Caco-2 (cell line): ENCODE data around the gene GLI3. TPM values are rescaled to one million over a fixed set of nuclear protein-coding genes. Genes with fewer than 3 reads are reported as not detected.

ENCODE experiments used
- BruUV-seq: library from RNA; stranded (reverse); fragments of 400-500 nt; replicated peaks from 2 replicates; lab custom pipeline; 2021; lab: Mats Ljungman, UMichigan
- CTCF ChIA-PET: fragments of 300-600 bp; sonication (Branson Sonifier 250); formaldehyde crosslinking; loops from one replicate; lab custom pipeline; 2022; ENCODE audit warnings: antibody characterized with exemption; lab: Charles Lee
- POLR2A ChIA-PET: fragments of 300-600 bp; sonication (Branson Sonifier 250); formaldehyde crosslinking; loops from one replicate; lab custom pipeline; 2022; ENCODE audit warnings: antibody characterized with exemption; lab: Charles Lee
- DNase-seq, 2 experiments: peaks; one replicate each; pipeline versions ENCODE4 v3.0.0 to v3.0.0-alpha.2; 2020 to 2022
- H3K27me3 ChIP-seq: replicated peaks from 2 replicates; pipeline ENCODE4 v1.6.0; 2011; ENCODE audit warnings: low read length; ENCODE audit not compliant: control insufficient read depth, insufficient read depth
- H3K36me3 ChIP-seq: 2 replicates; pipeline ENCODE4 v1.5.1; 2011; ENCODE audit warnings: low read length; ENCODE audit not compliant: control insufficient read depth, insufficient read depth
- H3K4me1 ChIP-seq: fragments of 250-450 bp; sonication (Bioruptor Pico); 2 replicates; pipeline ENCODE4 v1.5.1; 2020; ENCODE audit warnings: mild to moderate bottlenecking
- H3K4me3 ChIP-seq: 2 replicates; pipeline ENCODE4 v1.5.1; 2011; ENCODE audit warnings: low read depth, mild to moderate bottlenecking, control low read depth, low read length
- H3K9me3 ChIP-seq: fragments of 250-450 bp; sonication (Bioruptor Pico); 2 replicates; pipeline ENCODE4 v1.5.1; 2020; ENCODE audit warnings: mild to moderate bottlenecking, moderate library complexity
- H3K27ac Mint-ChIP-seq: one replicate; pipeline ENCODE4 v1.8.0; 2022; ENCODE audit warnings: mixed read lengths; ENCODE audit not compliant: unreplicated experiment
- H3K27me3 Mint-ChIP-seq: one replicate; pipeline ENCODE4 v1.8.0; 2022; ENCODE audit warnings: mixed read lengths; ENCODE audit not compliant: insufficient read depth, unreplicated experiment
- H3K36me3 Mint-ChIP-seq: one replicate; pipeline ENCODE4 v1.8.0; 2022; ENCODE audit warnings: mild to moderate bottlenecking, mixed read lengths; ENCODE audit not compliant: insufficient read depth, unreplicated experiment
- H3K4me1 Mint-ChIP-seq: one replicate; pipeline ENCODE4 v1.8.0; 2022; ENCODE audit warnings: low read depth, mixed read lengths; ENCODE audit not compliant: unreplicated experiment
- H3K4me3 Mint-ChIP-seq: one replicate; pipeline ENCODE4 v1.8.0; 2022; ENCODE audit warnings: mild to moderate bottlenecking, moderate library complexity, mixed read lengths; ENCODE audit not compliant: unreplicated experiment
- H3K9me3 Mint-ChIP-seq: one replicate; pipeline ENCODE4 v1.8.0; 2022; ENCODE audit warnings: mixed read lengths; ENCODE audit not compliant: unreplicated experiment
- intact Hi-C: fragments of 100-400 bp; cut with micrococcal nuclease; formaldehyde crosslinking; loops from one replicate; pipeline ENCODE4 v1.10.0; 2022; ENCODE audit not compliant: unreplicated experiment
- total RNA-seq: library from RNA; stranded (reverse); gene quantifications from 2 replicates; pipeline ENCODE4 v1.2.3, GENCODE V29; 2022
- TF ChIP-seq, protein P1 (sequence below), 2 experiments: fragments of 200-600 bp in 1 of 2; IDR thresholded peaks; 1 replicate in 1 of 2; 2 replicates in 1 of 2; pipeline versions ENCODE4 v1.5.1 to v1.8.0; 2011 to 2022; ENCODE audit warnings: antibody characterized with exemption in 1 of 2, control low read depth in 1 of 2, inconsistent platforms in 1 of 2, low read depth in 1 of 2, low read length in 1 of 2, mild to moderate bottlenecking in 1 of 2, moderate library complexity in 1 of 2; ENCODE audit not compliant: insufficient read depth in 1 of 2, severe bottlenecking in 1 of 2, unreplicated experiment in 1 of 2

Gene GLI3
- total RNA-seq, 1 experiment from 2014 or later = 1.00 TPM

GRCh38 chr7:42221304-42221703 is 15.7 kb downstream of the GLI3 start:
- CTCF ChIA-PET = no interaction called here
- intact Hi-C loops = no loop called here

GRCh38 chr7:42219447-42219846 is 17.6 kb downstream of the GLI3 start:
- H3K4me1 ChIP-seq = no peaks in the 10 kb centered on the region
- H3K4me1 Mint-ChIP-seq = no peaks in the 10 kb centered on the region
- H3K27me3 ChIP-seq = no peaks in the 10 kb centered on the region
- no peak overlapping the region for H3K4me3 ChIP-seq
- no peaks in the 10 kb centered on the region for H3K9me3 ChIP-seq
- peaks cover 15% of the 10 kb centered on the region for H3K27me3 Mint-ChIP-seq
- no peaks in the 10 kb centered on the region for H3K36me3 ChIP-seq
- TF ChIP-seq, protein P1, sequence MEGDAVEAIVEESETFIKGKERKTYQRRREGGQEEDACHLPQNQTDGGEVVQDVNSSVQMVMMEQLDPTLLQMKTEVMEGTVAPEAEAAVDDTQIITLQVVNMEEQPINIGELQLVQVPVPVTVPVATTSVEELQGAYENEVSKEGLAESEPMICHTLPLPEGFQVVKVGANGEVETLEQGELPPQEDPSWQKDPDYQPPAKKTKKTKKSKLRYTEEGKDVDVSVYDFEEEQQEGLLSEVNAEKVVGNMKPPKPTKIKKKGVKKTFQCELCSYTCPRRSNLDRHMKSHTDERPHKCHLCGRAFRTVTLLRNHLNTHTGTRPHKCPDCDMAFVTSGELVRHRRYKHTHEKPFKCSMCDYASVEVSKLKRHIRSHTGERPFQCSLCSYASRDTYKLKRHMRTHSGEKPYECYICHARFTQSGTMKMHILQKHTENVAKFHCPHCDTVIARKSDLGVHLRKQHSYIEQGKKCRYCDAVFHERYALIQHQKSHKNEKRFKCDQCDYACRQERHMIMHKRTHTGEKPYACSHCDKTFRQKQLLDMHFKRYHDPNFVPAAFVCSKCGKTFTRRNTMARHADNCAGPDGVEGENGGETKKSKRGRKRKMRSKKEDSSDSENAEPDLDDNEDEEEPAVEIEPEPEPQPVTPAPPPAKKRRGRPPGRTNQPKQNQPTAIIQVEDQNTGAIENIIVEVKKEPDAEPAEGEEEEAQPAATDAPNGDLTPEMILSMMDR (IDR thresholded peaks at IDR 0.05; ENCODE audit: insufficient read depth in 1 of 2, low read depth in 1 of 2, low read length in 1 of 2, severe bottlenecking in 1 of 2, unreplicated experiment in 1 of 2) = no peak
- no peak for DNase-seq
- no TSS peak for BruUV-seq
- CTCF ChIA-PET = interaction anchor here (0.7 kb wide), 1 partner anchor 565 kb away, joined by 5 read pairs; no protein-coding TSS in a partner anchor
- H3K36me3 Mint-ChIP-seq = no peaks in the 10 kb centered on the region
- no peaks in the 10 kb centered on the region for H3K9me3 Mint-ChIP-seq
- intact Hi-C loops = no loop called here
- no peak overlapping the region for H3K4me3 Mint-ChIP-seq
- no peak overlapping the region for H3K27ac Mint-ChIP-seq
- POLR2A ChIA-PET = no interaction called here

More at GRCh38 chr7:42221304-42221703, 15.7 kb downstream of the GLI3 start:
- Mint-ChIP-seq H3K36me3 (no peaks in the 10 kb centered on the region), H3K4me1 (no peaks in the 10 kb centered on the region), H3K9me3 (no peaks in the 10 kb centered on the region), H3K27me3 (peaks cover 20% of the 10 kb centered on the region), H3K4me3 (no peak overlapping the region), H3K27ac (no peak overlapping the region)
- Histone ChIP-seq H3K4me3 (no peak overlapping the region), H3K27me3 (no peaks in the 10 kb centered on the region), H3K9me3 (no peaks in the 10 kb centered on the region), H3K36me3 (no peaks in the 10 kb centered on the region), H3K4me1 (no peaks in the 10 kb centered on the region)
- TF ChIP-seq, protein P1 (IDR thresholded peaks at IDR 0.05; ENCODE audit: insufficient read depth in 1 of 2, low read depth in 1 of 2, low read length in 1 of 2, severe bottlenecking in 1 of 2, unreplicated experiment in 1 of 2) = no peak
- no TSS peak for BruUV-seq
- POLR2A ChIA-PET = no interaction called here
- DNase-seq = no peak

DNA sequence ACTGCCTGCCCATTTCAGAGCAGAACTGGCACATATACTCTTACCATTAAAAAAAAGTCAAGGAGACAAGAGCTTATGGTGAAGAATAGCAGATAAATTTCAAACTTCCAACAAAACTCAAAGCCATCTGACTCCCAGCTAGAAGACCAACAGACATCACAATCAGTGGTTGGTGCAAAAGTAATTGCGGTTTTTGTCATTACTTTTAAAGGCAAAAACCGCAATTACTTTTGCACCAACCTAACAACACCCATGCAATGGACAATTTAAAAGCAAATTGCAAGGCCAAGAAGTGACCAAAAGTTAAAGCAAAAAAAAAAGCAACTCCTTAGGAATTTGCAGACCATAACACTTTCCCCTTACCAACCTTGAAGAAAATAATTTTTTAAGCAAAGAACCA is 18.8 kb downstream of the GLI3 start:
- H3K27me3 Mint-ChIP-seq = peaks cover 22% of the 10 kb centered on the region
- Histone ChIP-seq H3K4me1 (no peaks in the 10 kb centered on the region), H3K9me3 (no peaks in the 10 kb centered on the region), H3K4me3 (no peak overlapping the region), H3K27me3 (no peaks in the 10 kb centered on the region), H3K36me3 (no peaks in the 10 kb centered on the region)
- TF ChIP-seq, protein P1 (IDR thresholded peaks at IDR 0.05; ENCODE audit: insufficient read depth in 1 of 2, low read depth in 1 of 2, low read length in 1 of 2, severe bottlenecking in 1 of 2, unreplicated experiment in 1 of 2) = no peak
- H3K4me3 Mint-ChIP-seq = no peak overlapping the region
- H3K27ac Mint-ChIP-seq = no peak overlapping the region
- no peaks in the 10 kb centered on the region for H3K9me3 Mint-ChIP-seq
- POLR2A ChIA-PET = no interaction called here
- intact Hi-C loops = no loop called here
- no peaks in the 10 kb centered on the region for H3K4me1 Mint-ChIP-seq
- no peak for DNase-seq
- BruUV-seq = no TSS peak
- H3K36me3 Mint-ChIP-seq = no peaks in the 10 kb centered on the region
- CTCF ChIA-PET = no interaction called here
